Uterus (tissue), 4 donors: ENCODE measurements around the gene HSPG2. TPM values are rescaled to one million over a fixed set of nuclear protein-coding genes. Genes with fewer than 3 reads are reported as not detected.
A peak's percentile ranks its signal among the peaks of the same experiment; 100 is the strongest.

ENCODE experiments used
- DNase-seq, 2 donors: peaks; one replicate each; pipeline ENCODE4 v3.0.0-alpha.2; 2019 to 2020
- H3K27ac ChIP-seq, 2 donors: fragments of 200-600 bp; sonication (generic); 1 replicate in 1 of 2; 2 replicates in 1 of 2; pipeline ENCODE4 v1.5.1; 2016 to 2018
- H3K27me3 ChIP-seq, 2 donors: fragments of 200-600 bp; sonication (generic); one replicate each; pipeline ENCODE4 v1.5.1; 2018 to 2019; ENCODE audit warnings: control low read depth in 1 of 2
- H3K36me3 ChIP-seq, 2 donors: fragments of 200-600 bp; sonication (generic); one replicate each; pipeline ENCODE4 v1.5.1; 2019; ENCODE audit warnings: control low read depth in 1 of 2
- H3K4me1 ChIP-seq, 2 donors: fragments of 200-600 bp; sonication (generic); one replicate each; pipeline ENCODE4 v1.5.1; 2018 to 2019; ENCODE audit warnings: control low read depth in 1 of 2
- H3K4me3 ChIP-seq, 2 donors: fragments of 200-600 bp; sonication (generic); 1 replicate in 1 of 2; 2 replicates in 1 of 2; pipeline ENCODE4 v1.5.1; 2018 to 2019; ENCODE audit warnings: mild to moderate bottlenecking in 1 of 2
- H3K9me3 ChIP-seq, 2 donors: fragments of 200-600 bp; sonication (generic); one replicate each; pipeline ENCODE4 v1.5.1; 2019; ENCODE audit warnings: control low read depth in 1 of 2
- POLR2A ChIP-seq, 2 donors: fragments of 450-650 bp; IDR thresholded peaks; one replicate each; pipeline ENCODE4 v1.6.1; 2016; ENCODE audit warnings: antibody characterized with exemption in 2 of 2, mild to moderate bottlenecking in 1 of 2, moderate library complexity in 1 of 2
- intact Hi-C: fragments of 100-400 bp; cut with DNase I; formaldehyde crosslinking; loops from one replicate; pipeline ENCODE4 v1.15.1; 2023; ENCODE audit warnings: low total_unique reads
- total RNA-seq, 4 donors: library from RNA; depleted of rRNA in 3 of 4; stranded (reverse); fragments of >200 nt in 3 of 4; gene quantifications; one replicate each; pipeline versions ENCODE4 v1.1.0 to v1.2.4, GENCODE V29; 2014 to 2023
- TF ChIP-seq, protein P1 (sequence below), 4 experiments: fragments of 200-600 bp in 2 of 4; fragments of 450-650 bp in 2 of 4; sonication (generic) in 2 of 4; IDR thresholded peaks; one replicate each; pipeline ENCODE4 v1.5.1; 2016 to 2019; ENCODE audit warnings: antibody characterized with exemption in 4 of 4, mild to moderate bottlenecking in 2 of 4, moderate library complexity in 1 of 4
- donor health status: DM: yes; HTN: yes; CAD: no.

Gene HSPG2
- total RNA-seq, 4 donors from 2014 or later, result 96.8 to 677 (median 290) TPM

DNA sequence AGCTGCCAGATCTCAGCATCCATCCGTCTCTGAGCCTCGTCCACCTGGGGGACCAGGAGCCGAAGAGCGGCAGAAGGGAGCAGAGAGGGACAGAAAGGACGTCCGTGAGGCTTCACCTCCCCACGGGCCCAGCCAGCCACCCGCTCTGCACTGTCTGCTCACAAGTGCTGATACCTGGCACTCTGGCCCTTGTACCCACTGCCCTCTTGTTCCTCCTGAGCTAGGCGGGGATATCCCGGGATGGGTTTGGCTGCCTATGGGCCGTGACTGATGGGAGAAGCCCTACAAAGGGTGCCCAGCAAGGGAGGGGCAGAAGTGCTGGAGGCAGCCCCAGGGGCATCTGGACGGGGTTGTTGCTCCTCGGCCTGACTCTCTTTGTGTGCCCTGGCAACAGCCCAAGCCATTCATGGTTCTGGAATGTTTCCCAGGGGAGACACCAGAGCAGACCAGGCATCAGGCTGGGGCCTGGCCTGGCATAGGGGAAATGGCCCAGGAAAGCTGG, 67.4 kb downstream of the HSPG2 start:
- intact Hi-C loops, result loop anchor here (10.0 kb wide), 1 partner anchor 95 kb away; no protein-coding TSS in a partner anchor
- Histone ChIP-seq H3K4me1 (peaks cover 0 to 7% of the 10 kb centered on the region in 2 donors), H3K27me3 (no peaks in the 10 kb centered on the region), H3K27ac (peak overlapping the region; percentile 68 to 77), H3K4me3 (no peak overlapping the region), H3K9me3 (no peaks in the 10 kb centered on the region), H3K36me3 (no peaks in the 10 kb centered on the region)
- no peak for TF ChIP-seq POLR2A (IDR thresholded peaks at IDR 0.05)
- TF ChIP-seq, protein P1, sequence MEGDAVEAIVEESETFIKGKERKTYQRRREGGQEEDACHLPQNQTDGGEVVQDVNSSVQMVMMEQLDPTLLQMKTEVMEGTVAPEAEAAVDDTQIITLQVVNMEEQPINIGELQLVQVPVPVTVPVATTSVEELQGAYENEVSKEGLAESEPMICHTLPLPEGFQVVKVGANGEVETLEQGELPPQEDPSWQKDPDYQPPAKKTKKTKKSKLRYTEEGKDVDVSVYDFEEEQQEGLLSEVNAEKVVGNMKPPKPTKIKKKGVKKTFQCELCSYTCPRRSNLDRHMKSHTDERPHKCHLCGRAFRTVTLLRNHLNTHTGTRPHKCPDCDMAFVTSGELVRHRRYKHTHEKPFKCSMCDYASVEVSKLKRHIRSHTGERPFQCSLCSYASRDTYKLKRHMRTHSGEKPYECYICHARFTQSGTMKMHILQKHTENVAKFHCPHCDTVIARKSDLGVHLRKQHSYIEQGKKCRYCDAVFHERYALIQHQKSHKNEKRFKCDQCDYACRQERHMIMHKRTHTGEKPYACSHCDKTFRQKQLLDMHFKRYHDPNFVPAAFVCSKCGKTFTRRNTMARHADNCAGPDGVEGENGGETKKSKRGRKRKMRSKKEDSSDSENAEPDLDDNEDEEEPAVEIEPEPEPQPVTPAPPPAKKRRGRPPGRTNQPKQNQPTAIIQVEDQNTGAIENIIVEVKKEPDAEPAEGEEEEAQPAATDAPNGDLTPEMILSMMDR (IDR thresholded peaks at IDR 0.05), result no peak
- DNase-seq, result peak; percentile 78 to 82

DNA sequence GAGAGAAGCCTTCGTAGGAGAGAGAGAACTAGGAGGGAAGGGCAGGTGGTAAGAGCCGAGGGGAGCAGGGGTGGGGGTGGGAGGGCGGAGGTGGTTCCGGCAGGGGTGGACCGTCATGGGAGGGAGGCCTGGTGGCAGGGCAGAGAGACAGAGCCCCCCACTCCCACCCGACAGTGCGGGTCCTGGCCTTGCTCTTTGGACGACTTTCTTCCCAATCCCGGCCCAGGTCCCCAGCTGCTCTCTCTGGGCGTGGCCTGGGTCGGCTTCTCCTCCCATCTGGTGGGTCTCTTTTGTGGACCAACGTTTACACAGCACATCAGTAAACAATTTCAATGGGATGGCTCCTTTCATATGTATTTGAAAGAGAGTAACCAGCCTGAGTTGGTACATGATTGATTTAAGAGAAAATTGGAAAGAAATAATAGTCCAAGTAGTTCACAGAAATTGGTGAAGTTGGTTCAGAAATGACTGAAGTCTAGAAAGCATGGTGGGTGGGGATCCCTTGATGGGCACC, 68.1 kb downstream of the HSPG2 start:
- DNase-seq, result no peak
- Histone ChIP-seq H3K4me1 (peaks cover 0 to 7% of the 10 kb centered on the region in 2 donors), H3K4me3 (no peak overlapping the region), H3K27me3 (no peaks in the 10 kb centered on the region), H3K27ac (peak overlapping the region; percentile 68 to 77), H3K36me3 (no peaks in the 10 kb centered on the region), H3K9me3 (no peaks in the 10 kb centered on the region)
- TF ChIP-seq, protein P1 (IDR thresholded peaks at IDR 0.05), result no peak
- no peak for TF ChIP-seq POLR2A (IDR thresholded peaks at IDR 0.05)
- intact Hi-C loops, result loop anchor here (10.0 kb wide), 1 partner anchor 96 kb away; no protein-coding TSS in a partner anchor

DNA sequence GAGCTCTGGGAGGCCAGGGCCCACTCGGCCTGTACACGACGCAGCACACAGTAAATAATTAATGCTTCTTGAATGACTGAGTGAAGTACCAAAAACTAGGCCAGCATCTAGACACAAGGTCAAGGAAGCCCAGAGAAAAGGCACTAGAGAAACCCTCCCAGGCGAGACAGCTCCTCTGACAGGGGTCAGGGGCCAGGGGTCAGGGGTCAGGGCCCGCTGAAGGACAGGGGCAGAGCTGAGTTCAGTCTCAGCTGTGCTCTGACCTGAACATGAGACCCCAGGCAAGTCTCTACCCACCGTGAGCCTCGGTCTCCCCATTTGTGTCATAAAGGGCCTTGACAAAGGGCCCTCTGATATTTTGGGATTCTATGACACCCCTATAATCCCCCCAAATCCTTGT, 68.6 kb downstream of the HSPG2 start:
- Histone ChIP-seq H3K36me3 (no peaks in the 10 kb centered on the region), H3K4me3 (no peak overlapping the region), H3K27me3 (no peaks in the 10 kb centered on the region), H3K4me1 (peaks cover 0 to 7% of the 10 kb centered on the region in 2 donors), H3K27ac (peak overlapping the region in 1 of 2 donors; percentile 17), H3K9me3 (no peaks in the 10 kb centered on the region)
- intact Hi-C loops, result loop anchor here (10.0 kb wide), 1 partner anchor 96 kb away; no protein-coding TSS in a partner anchor
- no peak for DNase-seq
- TF ChIP-seq, protein P1 (IDR thresholded peaks at IDR 0.05), result no peak
- no peak for TF ChIP-seq POLR2A (IDR thresholded peaks at IDR 0.05)

DNA sequence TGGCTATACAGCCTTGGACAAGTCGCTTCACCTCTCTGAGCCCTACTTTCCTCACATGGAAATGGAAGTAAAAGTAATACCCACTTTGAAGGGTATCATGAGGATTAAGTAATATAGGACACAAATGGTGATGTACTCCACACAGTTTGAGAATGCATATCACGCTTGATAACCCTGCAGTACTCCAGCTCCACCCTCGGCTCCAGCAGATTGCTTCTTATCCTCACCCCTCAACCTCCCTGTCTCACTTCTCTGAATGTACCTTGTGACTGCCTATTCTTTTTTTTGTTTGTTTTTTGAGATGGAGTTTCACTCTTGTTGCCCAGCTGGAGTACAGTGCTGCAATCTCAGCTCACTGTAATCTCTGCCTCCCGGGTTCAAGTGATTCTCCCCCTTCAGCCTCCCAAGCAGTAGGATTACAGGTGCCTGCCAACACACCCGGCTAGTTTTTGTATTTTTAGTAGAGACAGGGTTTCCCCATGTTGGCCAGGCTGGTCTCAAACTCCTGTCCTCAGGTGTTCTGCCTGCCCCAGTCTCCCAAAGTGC, 69.6 kb downstream of the HSPG2 start:
- no peak for TF ChIP-seq POLR2A (IDR thresholded peaks at IDR 0.05)
- TF ChIP-seq, protein P1 (IDR thresholded peaks at IDR 0.05), result no peak
- no peak for DNase-seq
- Histone ChIP-seq H3K4me3 (no peak overlapping the region), H3K4me1 (peaks cover 0 to 7% of the 10 kb centered on the region in 2 donors), H3K27me3 (no peaks in the 10 kb centered on the region), H3K27ac (no peak overlapping the region), H3K36me3 (no peaks in the 10 kb centered on the region), H3K9me3 (no peaks in the 10 kb centered on the region)
- intact Hi-C loops, result loop anchor here (10.0 kb wide), 1 partner anchor 97 kb away; no protein-coding TSS in a partner anchor

DNA sequence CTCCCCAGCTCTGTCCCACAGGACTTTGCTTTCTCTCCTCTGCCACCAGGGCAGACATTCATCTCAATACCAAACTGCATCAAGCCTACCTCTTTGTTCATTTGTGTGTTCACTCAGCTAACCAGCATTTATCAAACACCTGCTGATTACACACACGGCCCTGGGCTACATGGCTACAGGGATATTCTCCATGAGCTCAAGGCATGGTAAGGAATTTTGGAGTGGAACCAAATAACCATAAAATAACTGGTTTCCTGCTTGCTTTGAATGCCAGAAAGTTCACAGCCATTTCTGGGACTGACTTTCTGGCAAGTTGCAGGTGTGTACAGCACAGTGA, 70.4 kb downstream of the HSPG2 start:
- intact Hi-C loops, result loop anchor here (10.0 kb wide), 1 partner anchor 98 kb away; no protein-coding TSS in a partner anchor
- Histone ChIP-seq H3K9me3 (no peaks in the 10 kb centered on the region), H3K36me3 (no peaks in the 10 kb centered on the region), H3K4me3 (no peak overlapping the region), H3K4me1 (peaks cover 0 to 7% of the 10 kb centered on the region in 2 donors), H3K27ac (no peak overlapping the region), H3K27me3 (no peaks in the 10 kb centered on the region)
- no peak for DNase-seq
- TF ChIP-seq, protein P1 (IDR thresholded peaks at IDR 0.05), result no peak
- TF ChIP-seq POLR2A (IDR thresholded peaks at IDR 0.05), result no peak
